ENCODE results near the gene DNAJB13.
"Not testable (repeated sequence)": the region's sequence is repeated elsewhere in the genome, so short reads cannot be mapped to it uniquely, and the experiment has no call there.

DNAJB13 gene

GRCh38 chr11:73950869-73951710 is at the start of gene DNAJB13:
Gene DNAJB13, plus strand, starts transcription at chr11:73951026. Its CDS starts 44 bp downstream, at chr11:73951070.
- no peak for DNase-seq (ENCODE audit: low read depth)

GRCh38 chr11:73902303-73902702 is 48.5 kb upstream of the DNAJB13 start:
- DNase-seq (ENCODE audit: low read depth): no peak

- DNase-seq (ENCODE audit: low read depth): peak; percentile 1
These were observed 43.6 kb upstream of the DNAJB13 start for GRCh38 chr11:73907191-73907590.

GRCh38 chr11:73912026-73912425 is 38.8 kb upstream of the DNAJB13 start:
- DNase-seq (ENCODE audit: low read depth): no peak

- DNase-seq (ENCODE audit: low read depth): no peak
These were observed 37.4 kb upstream of the DNAJB13 start for GRCh38 chr11:73913472-73913871.

- DNase-seq (ENCODE audit: low read depth): no peak
These were observed 36.5 kb upstream of the DNAJB13 start for GRCh38 chr11:73914284-73914683.

- DNase-seq (ENCODE audit: low read depth): no peak
These were observed 34.4 kb upstream of the DNAJB13 start for GRCh38 chr11:73916435-73916834.

GRCh38 chr11:73921180-73921579 is 29.6 kb upstream of the DNAJB13 start:
- DNase-seq (ENCODE audit: low read depth): no peak

- no peak for DNase-seq (ENCODE audit: low read depth)
These were observed 21.4 kb upstream of the DNAJB13 start for GRCh38 chr11:73929388-73929787.

- no peak for DNase-seq (ENCODE audit: low read depth)
These were observed 19.7 kb upstream of the DNAJB13 start for GRCh38 chr11:73931039-73931645.

- no peak for DNase-seq (ENCODE audit: low read depth)
These were observed 18.9 kb upstream of the DNAJB13 start for GRCh38 chr11:73931951-73932350.

- no peak for DNase-seq (ENCODE audit: low read depth)
These were observed 18.0 kb upstream of the DNAJB13 start for GRCh38 chr11:73932781-73933180.

- not testable (repeated sequence) for DNase-seq (ENCODE audit: low read depth)
These were observed 14.8 kb upstream of the DNAJB13 start for GRCh38 chr11:73936047-73936446.

- no peak for DNase-seq (ENCODE audit: low read depth)
These were observed 11.7 kb upstream of the DNAJB13 start for GRCh38 chr11:73939096-73939495.

- DNase-seq (ENCODE audit: low read depth): no peak
These were observed 9.8 kb upstream of the DNAJB13 start for GRCh38 chr11:73940801-73941570.

GRCh38 chr11:73942010-73942409 is 8.8 kb upstream of the DNAJB13 start:
- no peak for DNase-seq (ENCODE audit: low read depth)

- DNase-seq (ENCODE audit: low read depth): no peak
These were observed 6.7 kb upstream of the DNAJB13 start for GRCh38 chr11:73944085-73944484.

GRCh38 chr11:73944901-73945300 is 5.9 kb upstream of the DNAJB13 start:
- no peak for DNase-seq (ENCODE audit: low read depth)

- no peak for DNase-seq (ENCODE audit: low read depth)
These were observed 5.4 kb upstream of the DNAJB13 start for GRCh38 chr11:73945396-73945795.

- DNase-seq (ENCODE audit: low read depth): no peak
These were observed 3.9 kb upstream of the DNAJB13 start for GRCh38 chr11:73946798-73947458.

GRCh38 chr11:73949246-73949645 is 1.6 kb upstream of the DNAJB13 start:
- DNase-seq (ENCODE audit: low read depth): no peak

GRCh38 chr11:73949912-73950311 is 914 bp upstream of the DNAJB13 start:
- DNase-seq (ENCODE audit: low read depth): no peak

Measured in activated T-helper 9 cell treated with anti-CD3 and anti-CD28 coated beads, Interleukin-2, amount 50 U/mL, for 16 hours (primary cell).